Activated T-cell treated with anti-CD3 and anti-CD28 coated beads, Interleukin-2, amount 50 U/mL, for 48 hours (primary cell): Measurements from ENCODE around the gene POLH.
"Not testable (repeated sequence)": the region's sequence is repeated elsewhere in the genome, so short reads cannot be mapped to it uniquely, and the experiment has no call there.

Experiments used
- DNase-seq, 2 experiments: peaks; one replicate each; pipeline ENCODE4 v3.0.0-alpha.2; 2020

POLH gene

DNA sequence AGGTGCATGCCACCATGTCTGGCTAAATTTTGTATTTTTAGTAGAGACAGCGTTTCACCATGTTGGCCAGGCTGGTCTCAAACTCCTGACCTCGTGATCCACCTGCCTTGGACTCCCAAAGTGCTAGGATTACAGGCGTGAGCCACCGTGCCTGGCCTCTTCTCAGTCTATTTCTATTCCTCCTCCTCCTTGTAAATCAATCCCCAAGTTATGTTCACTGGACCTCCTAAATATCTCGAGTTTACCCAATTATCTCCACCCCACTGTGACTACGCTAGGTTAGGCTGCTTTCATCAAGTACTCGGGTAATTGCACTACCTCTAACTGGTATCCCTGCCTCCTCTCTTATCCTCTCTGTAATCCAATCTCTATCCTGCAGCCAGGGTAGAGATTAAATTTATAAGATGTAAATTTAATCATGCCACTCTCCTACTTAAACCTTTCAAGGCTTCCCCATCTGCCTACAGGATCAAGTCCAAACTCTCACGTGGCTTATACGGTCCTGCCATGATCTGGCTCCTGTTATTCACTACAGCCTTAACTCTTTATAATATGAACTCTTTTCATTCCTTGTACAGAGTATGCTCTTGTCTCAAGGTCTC lies 58.8 kb downstream of the POLH start:
- DNase-seq = no peak

GRCh38 chr6:43635387-43636307 lies 59.7 kb downstream of the POLH start, which contains the start of gene MAD2L1BP:
Gene MAD2L1BP, plus strand, starts transcription at chr6:43635840. Its CDS starts 36 bp downstream, at chr6:43635876.
- DNase-seq = peak; percentile 92

DNA sequence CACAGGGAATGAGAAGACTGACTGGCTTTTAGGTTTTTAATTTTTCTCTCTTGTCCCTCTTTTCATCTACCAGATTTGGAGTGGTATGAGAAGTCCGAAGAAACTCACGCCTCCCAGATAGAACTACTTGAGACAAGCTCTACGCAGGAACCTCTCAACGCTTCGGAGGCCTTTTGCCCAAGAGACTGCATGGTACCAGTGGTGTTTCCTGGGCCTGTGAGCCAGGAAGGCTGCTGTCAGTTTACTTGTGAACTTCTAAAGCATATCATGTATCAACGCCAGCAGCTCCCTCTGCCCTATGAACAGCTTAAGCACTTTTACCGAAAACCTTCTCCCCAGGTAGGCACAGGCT lies 60.3 kb downstream of the POLH start:
- peak; percentile 32 for DNase-seq

GRCh38 chr6:43639984-43640800 lies 64.2 kb downstream of the POLH start:
- no peak for DNase-seq

- DNase-seq = peak; percentile 79 to 82
Measured at GRCh38 chr6:43644940-43645612, 69.1 kb downstream of the POLH start, which contains the start of gene RSPH9. Gene RSPH9, plus strand, starts transcription at chr6:43645036. Its CDS starts 63 bp downstream, at chr6:43645099.

- DNase-seq = no peak
Measured at GRCh38 chr6:43645613-43645964, 69.6 kb downstream of the POLH start.

DNA sequence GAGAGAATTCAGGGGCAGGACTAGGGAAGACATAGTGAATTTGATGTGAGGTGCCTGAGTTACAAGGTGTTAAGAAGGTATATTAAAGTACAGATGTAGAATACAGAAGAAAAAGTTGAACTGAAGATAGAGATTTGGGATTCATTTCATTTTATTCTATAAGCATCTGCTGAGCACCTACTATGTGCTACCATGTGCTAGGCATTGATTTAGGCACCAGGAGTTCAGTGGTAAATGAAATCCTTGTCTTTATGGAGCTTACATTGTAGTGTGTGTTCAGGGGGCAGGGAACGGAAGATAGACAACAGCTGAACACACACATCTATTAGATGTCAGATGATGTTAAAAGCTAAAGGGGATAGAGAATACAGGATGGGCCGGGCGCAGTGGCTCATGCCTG lies 71.6 kb downstream of the POLH start:
- no peak for DNase-seq

- no peak for DNase-seq
Measured at GRCh38 chr6:43648248-43648647, 72.3 kb downstream of the POLH start.

GRCh38 chr6:43652822-43653221 lies 76.8 kb downstream of the POLH start:
- DNase-seq = not testable (repeated sequence)

- DNase-seq = no peak
Measured at GRCh38 chr6:43657221-43657802, 81.3 kb downstream of the POLH start.

GRCh38 chr6:43658161-43658560 lies 82.2 kb downstream of the POLH start:
- DNase-seq = no peak

- DNase-seq = not testable (repeated sequence)
Measured at GRCh38 chr6:43662948-43663347, 87.0 kb downstream of the POLH start.
